Measurements from ENCODE around the gene MYO1G. TPM values are rescaled to one million over a fixed set of nuclear protein-coding genes. Genes with fewer than 3 reads are reported as not detected.

The MYO1G gene
- polyA plus RNA-seq, 1 of the 3 experiments (the other 2 are of a cell fraction): 0.05 TPM

- no peak for TF ChIP-seq USF1 (IDR thresholded peaks at IDR 0.05; ENCODE audit: borderline replicate concordance, low read depth)
- TF ChIP-seq MEF2A (IDR thresholded peaks at IDR 0.05; ENCODE audit: borderline replicate concordance, low read depth): no peak
- no peak for TF ChIP-seq RFX5 (IDR thresholded peaks at IDR 0.05; ENCODE audit: low read length)
Measured at GRCh38 chr7:44973610-44974401, 5.0 kb downstream of the MYO1G start (continued).

- CTCF ChIA-PET: interaction anchor here (0.8 to 6.2 kb wide), 12 partner anchors 8 to 384 kb away, joined by 3 to 125 read pairs (median 6); partner anchors contain the start of gene TBRG4
- Histone ChIP-seq H3K9ac (no peak overlapping the region), H3K9me3 (no peaks in the 10 kb centered on the region)
Measured at GRCh38 chr7:44972562-44972961, 6.3 kb downstream of the MYO1G start.

More at GRCh38 chr7:44972562-44972961, 6.3 kb downstream of the MYO1G start:
- peaks cover 0 to 3% of the 10 kb centered on the region in 2 experiments; a peak in 1 of 4 replicates for H3K4me1 ChIP-seq (ENCODE audit: control insufficient read depth in 1 of 2, insufficient read depth in 2 of 2, low read depth in 1 of 2, low read length in 1 of 2)
- H3K4me3 ChIP-seq (ENCODE audit: low read depth in 2 of 2, low read length in 1 of 2): no peak overlapping the region
- H3K36me3 ChIP-seq (replicated peaks in 1 of 2; ENCODE audit: control insufficient read depth in 1 of 2, insufficient read depth in 2 of 2, low read length in 1 of 2): no peaks in the 10 kb centered on the region
- no peaks in the 10 kb centered on the region for H3K27me3 ChIP-seq (ENCODE audit: insufficient read depth)
- WGBS (ENCODE audit: low lambda C conversion rate): 60% methylated on average over 3 of the region's 3 CpGs
- no peaks in the 10 kb centered on the region for H3F3A ChIP-seq (replicated peaks; ENCODE audit: insufficient read depth)
- H3K9me2 ChIP-seq: no peaks in the 10 kb centered on the region
- H3K4me2 ChIP-seq: no peak overlapping the region
- H3K27ac ChIP-seq (ENCODE audit: low read depth in 2 of 2, low read length in 1 of 2): no peak overlapping the region
- no peak for DNase-seq
- TF ChIP-seq GABPA (IDR thresholded peaks at IDR 0.05; ENCODE audit: low read depth) (no peak), PBX3 (IDR thresholded peaks at IDR 0.05) (no peak), SMC3 (IDR thresholded peaks at IDR 0.05; ENCODE audit: low read depth, low read length) (no peak), SIN3A (IDR thresholded peaks at IDR 0.05; ENCODE audit: borderline replicate concordance, low read depth, low read length) (no peak), EP300 (IDR thresholded peaks at IDR 0.05; ENCODE audit: borderline replicate concordance in 1 of 2, low read depth in 1 of 2, low read length in 1 of 2) (no peak), FOXM1 (IDR thresholded peaks at IDR 0.05; ENCODE audit: low read depth) (no peak), RFX5 (IDR thresholded peaks at IDR 0.05; ENCODE audit: low read length) (no peak), MEF2A (IDR thresholded peaks at IDR 0.05; ENCODE audit: borderline replicate concordance, low read depth) (no peak), USF1 (IDR thresholded peaks at IDR 0.05; ENCODE audit: borderline replicate concordance, low read depth) (no peak), ELF1 (IDR thresholded peaks at IDR 0.05) (no peak), IRF3 (IDR thresholded peaks at IDR 0.05; ENCODE audit: low read depth, low read length) (no peak), FOXJ3 (CRISPR knock-in tag; IDR thresholded peaks at IDR 0.05) (no peak), USF2 (IDR thresholded peaks at IDR 0.05; ENCODE audit: borderline replicate concordance, low read depth, low read length) (no peak), EZH2phosphoT487 (IDR thresholded peaks at IDR 0.05; ENCODE audit: borderline replicate concordance, low read depth) (no peak), NRF1 (IDR thresholded peaks at IDR 0.05; ENCODE audit: low read depth, low read length) (no peak), RAD21 (IDR thresholded peaks at IDR 0.05; ENCODE audit: low read length) (no peak), REST (IDR thresholded peaks at IDR 0.05; ENCODE audit: low read depth, low read length) (no peak)
- POLR2A ChIA-PET: interaction anchor here (0.7 to 2.8 kb wide), 5 partner anchors 10 to 391 kb away, joined by 3 to 16 read pairs (median 8); partner anchors contain the start of genes TBRG4 and TMED4
- H4K20me1 ChIP-seq (ENCODE audit: insufficient read depth): no peaks in the 10 kb centered on the region
- H2AFZ ChIP-seq (ENCODE audit: low read depth): no peak overlapping the region
- no peaks in the 10 kb centered on the region for H3K79me2 ChIP-seq (ENCODE audit: insufficient read depth)
